ENCODE data around the gene JAZF1. TPM values are rescaled to one million over a fixed set of nuclear protein-coding genes. Genes with fewer than 3 reads are reported as not detected.

JAZF1 gene
- polyA plus RNA-seq, 3 donors, result 12.1 to 18.1 (median 17.2) TPM

GRCh38 chr7:28124413-28124812, 56.2 kb downstream of the JAZF1 start:
- H3K4me3 ChIP-seq (replicated peaks in 1 of 3; ENCODE audit: low read depth in 2 of 3, low read length in 3 of 3), result no peak overlapping the region
- H3K9me3 ChIP-seq (replicated peaks in 1 of 2; ENCODE audit: control insufficient read depth in 1 of 2, insufficient read depth in 1 of 2, low read length in 2 of 2), result no peaks in the 10 kb centered on the region
- no peak overlapping the region for H2AFZ ChIP-seq (ENCODE audit: insufficient read depth, low read depth, low read length, poor library complexity, severe bottlenecking)
- peaks cover 63% of the 10 kb centered on the region for H3K79me2 ChIP-seq (ENCODE audit: insufficient read depth, low read length)
- peaks cover 30 to 35% of the 10 kb centered on the region in 2 donors for H3K36me3 Mint-ChIP-seq
- no peak overlapping the region for H3K4me2 ChIP-seq (replicated peaks; ENCODE audit: extremely low read depth, low read length, poor library complexity, severe bottlenecking)
- no peaks in the 10 kb centered on the region for H3K27me3 ChIP-seq (ENCODE audit: control insufficient read depth in 2 of 2, insufficient read depth in 2 of 2, low read length in 2 of 2)
- no peak overlapping the region for H3K27ac Mint-ChIP-seq
- H3K27ac ChIP-seq (ENCODE audit: low read depth in 1 of 2, low read length in 2 of 2), result no peak overlapping the region
- 100% methylated on average over 1 of the region's 2 CpGs for WGBS (ENCODE audit: insufficient coverage)
- peaks cover 0 to 5% (median 0%) of the 10 kb centered on the region in 7 donors for H3K9me3 Mint-ChIP-seq
- intact Hi-C loops (cut with micrococcal nuclease), result no loop called here
- peaks cover 18 to 24% of the 10 kb centered on the region in 2 donors for H3K4me1 ChIP-seq (ENCODE audit: control insufficient read depth in 1 of 2, insufficient read depth in 2 of 2, low read length in 2 of 2)
- peaks cover 0 to 11% (median 2%) of the 10 kb centered on the region in 3 donors for H3K27me3 Mint-ChIP-seq (ENCODE audit: low read depth in 3 of 3)
- H3K9ac ChIP-seq (ENCODE audit: insufficient read depth, low read length, poor library complexity, severe bottlenecking), result no peak overlapping the region
- H4K20me1 ChIP-seq (ENCODE audit: insufficient read depth, low read length), result peaks cover 98% of the 10 kb centered on the region
- H3K36me3 ChIP-seq (replicated peaks in 1 of 2; ENCODE audit: control insufficient read depth in 1 of 2, insufficient read depth in 2 of 2, low read length in 2 of 2), result peaks cover 3 to 8% of the 10 kb centered on the region in 2 donors
- H3K4me1 Mint-ChIP-seq, result peaks cover 46% of the 10 kb centered on the region
- H3K4me3 Mint-ChIP-seq, result no peak overlapping the region
- TF ChIP-seq, protein P1, sequence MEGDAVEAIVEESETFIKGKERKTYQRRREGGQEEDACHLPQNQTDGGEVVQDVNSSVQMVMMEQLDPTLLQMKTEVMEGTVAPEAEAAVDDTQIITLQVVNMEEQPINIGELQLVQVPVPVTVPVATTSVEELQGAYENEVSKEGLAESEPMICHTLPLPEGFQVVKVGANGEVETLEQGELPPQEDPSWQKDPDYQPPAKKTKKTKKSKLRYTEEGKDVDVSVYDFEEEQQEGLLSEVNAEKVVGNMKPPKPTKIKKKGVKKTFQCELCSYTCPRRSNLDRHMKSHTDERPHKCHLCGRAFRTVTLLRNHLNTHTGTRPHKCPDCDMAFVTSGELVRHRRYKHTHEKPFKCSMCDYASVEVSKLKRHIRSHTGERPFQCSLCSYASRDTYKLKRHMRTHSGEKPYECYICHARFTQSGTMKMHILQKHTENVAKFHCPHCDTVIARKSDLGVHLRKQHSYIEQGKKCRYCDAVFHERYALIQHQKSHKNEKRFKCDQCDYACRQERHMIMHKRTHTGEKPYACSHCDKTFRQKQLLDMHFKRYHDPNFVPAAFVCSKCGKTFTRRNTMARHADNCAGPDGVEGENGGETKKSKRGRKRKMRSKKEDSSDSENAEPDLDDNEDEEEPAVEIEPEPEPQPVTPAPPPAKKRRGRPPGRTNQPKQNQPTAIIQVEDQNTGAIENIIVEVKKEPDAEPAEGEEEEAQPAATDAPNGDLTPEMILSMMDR (IDR thresholded peaks at IDR 0.05), result no peak
- DNase-seq, result no peak

- Histone ChIP-seq H3K27me3 (ENCODE audit: control insufficient read depth in 2 of 2, insufficient read depth in 2 of 2, low read length in 2 of 2) (no peaks in the 10 kb centered on the region), H3K9me3 (replicated peaks in 1 of 2; ENCODE audit: control insufficient read depth in 1 of 2, insufficient read depth in 1 of 2, low read length in 2 of 2) (no peaks in the 10 kb centered on the region), H3K27ac (ENCODE audit: low read depth in 1 of 2, low read length in 2 of 2) (no peak overlapping the region), H3K4me1 (ENCODE audit: control insufficient read depth in 1 of 2, insufficient read depth in 2 of 2, low read length in 2 of 2) (peaks cover 18 to 24% of the 10 kb centered on the region in 2 donors), H3K4me2 (replicated peaks; ENCODE audit: extremely low read depth, low read length, poor library complexity, severe bottlenecking) (no peak overlapping the region), H4K20me1 (ENCODE audit: insufficient read depth, low read length) (peaks cover 98% of the 10 kb centered on the region), H3K36me3 (replicated peaks in 1 of 2; ENCODE audit: control insufficient read depth in 1 of 2, insufficient read depth in 2 of 2, low read length in 2 of 2) (peaks cover 3 to 8% of the 10 kb centered on the region in 2 donors), H2AFZ (ENCODE audit: insufficient read depth, low read depth, low read length, poor library complexity, severe bottlenecking) (no peak overlapping the region), H3K9ac (ENCODE audit: insufficient read depth, low read length, poor library complexity, severe bottlenecking) (no peak overlapping the region), H3K79me2 (ENCODE audit: insufficient read depth, low read length) (peaks cover 57% of the 10 kb centered on the region), H3K4me3 (replicated peaks in 1 of 3; ENCODE audit: low read depth in 2 of 3, low read length in 3 of 3) (no peak overlapping the region)
- 100% methylated on average over 3 of the region's 5 CpGs for WGBS (ENCODE audit: insufficient coverage)
- Mint-ChIP-seq H3K27ac (no peak overlapping the region), H3K4me1 (peaks cover 49% of the 10 kb centered on the region), H3K9me3 (peaks cover 0 to 5% (median 0%) of the 10 kb centered on the region in 7 donors), H3K27me3 (ENCODE audit: low read depth in 3 of 3) (peaks cover 0 to 15% (median 0%) of the 10 kb centered on the region in 3 donors), H3K36me3 (peaks cover 30 to 37% of the 10 kb centered on the region in 2 donors), H3K4me3 (no peak overlapping the region)
- intact Hi-C loops (cut with micrococcal nuclease), result no loop called here
- TF ChIP-seq, protein P1 (IDR thresholded peaks at IDR 0.05), result no peak
- DNase-seq, result no peak
Observed at GRCh38 chr7:28123752-28124151, 56.8 kb downstream of the JAZF1 start.
